Transverse colon (tissue), 4 donors: Measurements from ENCODE around the gene NFAT5. TPM values are rescaled to one million over a fixed set of nuclear protein-coding genes. Genes with fewer than 3 reads are reported as not detected.
A peak's percentile ranks its signal among the peaks of the same experiment; 100 is the strongest.

Experiments used
- DNase-seq: peaks from one replicate; pipeline ENCODE4 v3.0.0-alpha.2; 2019
- H3K27ac ChIP-seq, 4 donors: fragments of 200-600 bp; sonication (generic); 2 replicates each; pipeline ENCODE4 v1.5.1; 2016 to 2018; ENCODE audit warnings: inconsistent platforms in 4 of 4
- H3K27me3 ChIP-seq: fragments of 200-600 bp; sonication (generic); 2 replicates; pipeline ENCODE4 v1.5.1; 2017; ENCODE audit warnings: inconsistent platforms
- H3K36me3 ChIP-seq, 4 donors: fragments of 200-600 bp; sonication (generic); 2 replicates each; pipeline ENCODE4 v1.5.1; 2017 to 2019; ENCODE audit warnings: inconsistent platforms in 4 of 4
- H3K4me1 ChIP-seq, 4 donors: fragments of 200-600 bp; sonication (generic); 2 replicates each; pipeline ENCODE4 v1.5.1; 2017 to 2020; ENCODE audit warnings: inconsistent platforms in 4 of 4
- H3K4me3 ChIP-seq, 4 donors: fragments of 200-600 bp; sonication (generic); 1 replicate in 1 of 4; 2 replicates in 3 of 4; pipeline versions ENCODE4 v1.5.1 to v1.6.1; 2017 to 2019; ENCODE audit warnings: inconsistent platforms in 4 of 4
- H3K9me3 ChIP-seq, 2 donors: fragments of 200-600 bp; sonication (generic); 2 replicates each; pipeline ENCODE4 v1.5.1; 2017 to 2019; ENCODE audit warnings: inconsistent platforms in 2 of 2
- CTCF ChIP-seq, 5 experiments: fragments of 200-600 bp in 3 of 5; fragments of 450-650 bp in 2 of 5; sonication (generic) in 3 of 5; IDR thresholded peaks; 1 replicate in 2 of 5; 2 replicates in 3 of 5; pipeline ENCODE4 v1.5.1; 2016 to 2017; ENCODE audit warnings: antibody characterized with exemption in 5 of 5, inconsistent platforms in 3 of 5, mild to moderate bottlenecking in 2 of 5, moderate library complexity in 1 of 5
- EP300 ChIP-seq: sonication (generic); formaldehyde crosslinking; IDR thresholded peaks from one replicate; pipeline ENCODE4 v1.6.1; 2017; ENCODE audit warnings: antibody characterized with exemption, low read depth
- POLR2A ChIP-seq: fragments of 450-650 bp; IDR thresholded peaks from one replicate; pipeline ENCODE4 v1.6.1; 2016; ENCODE audit warnings: antibody characterized with exemption, mild to moderate bottlenecking, moderate library complexity
- POLR2AphosphoS5 ChIP-seq, 3 donors: sonication (generic); formaldehyde crosslinking; IDR thresholded peaks; one replicate each; pipeline ENCODE4 v1.6.1; 2016; ENCODE audit warnings: antibody characterized with exemption in 3 of 3
- WGBS, 2 donors: methylation state at CpG; one replicate each; pipeline ENCODE4 v1.1.5; 2018; ENCODE audit warnings: low coverage in 1 of 2; 5-methylcytosine and 5-hydroxymethylcytosine counted together
- in situ Hi-C, 4 donors: fragments of 200-750 bp; cut with MboI; loops; one replicate each; pipeline versions ENCODE4 v1.15.0 to v1.15.1; 2017; ENCODE audit warnings: low sequenced_read_pairs in 3 of 4, low pct_ligation_motif_present in 1 of 4, low pct_unique_long_range_greater_than_20kb in 1 of 4
- intact Hi-C: fragments of 100-400 bp; cut with DNase I; formaldehyde crosslinking; loops from one replicate; pipeline ENCODE4 v1.15.1; 2023; ENCODE audit warnings: low total_unique reads
- total RNA-seq, 4 donors: library from RNA; depleted of rRNA; stranded (reverse); fragments of >200 nt; gene quantifications; one replicate each; pipeline ENCODE4 v1.1.0, GENCODE V29; 2016

NFAT5 gene
- total RNA-seq, 4 donors from 2014 or later: 37.3 to 131 (median 88.8) TPM

GRCh38 chr16:69610356-69610755, 44.6 kb downstream of the NFAT5 start:
- 57 to 66% methylated on average over 1 of the region's 1 CpG for WGBS, 2 donors
- in situ Hi-C loops: no loop called here

GRCh38 chr16:69611103-69611640, 45.4 kb downstream of the NFAT5 start:
- TF ChIP-seq EP300 (no peak), POLR2A (no peak), CTCF (IDR thresholded peaks at IDR 0.05) (no peak), POLR2AphosphoS5 (IDR thresholded peaks at IDR 0.05) (no peak)
- H3K27ac ChIP-seq: no peak overlapping the region

More at GRCh38 chr16:69610356-69610755, 44.6 kb downstream of the NFAT5 start:
- DNase-seq: no peak
- Histone ChIP-seq H3K36me3 (no peaks in the 10 kb centered on the region), H3K4me3 (no peak overlapping the region), H3K27ac (no peak overlapping the region), H3K27me3 (no peaks in the 10 kb centered on the region), H3K9me3 (no peaks in the 10 kb centered on the region), H3K4me1 (peaks cover 16 to 41% (median 27%) of the 10 kb centered on the region in 4 donors)
- TF ChIP-seq CTCF (IDR thresholded peaks at IDR 0.05): no peak
- TF ChIP-seq POLR2A: no peak
- no peak for TF ChIP-seq POLR2AphosphoS5 (IDR thresholded peaks at IDR 0.05)
- intact Hi-C loops: no loop called here

GRCh38 chr16:69613378-69614154, 47.8 kb downstream of the NFAT5 start:
- Histone ChIP-seq H3K4me3 (no peak overlapping the region), H3K27me3 (no peaks in the 10 kb centered on the region), H3K27ac (peak overlapping the region; percentile 69 to 82 (median 79)), H3K4me1 (peaks cover 20 to 48% (median 30%) of the 10 kb centered on the region in 4 donors), H3K36me3 (no peaks in the 10 kb centered on the region), H3K9me3 (no peaks in the 10 kb centered on the region)
- 14 to 39% methylated on average over 1 of the region's 1 CpG for WGBS, 2 donors
- intact Hi-C loops (no loop called here), in situ Hi-C loops (no loop called here)
- peak; percentile 19 for DNase-seq
- TF ChIP-seq POLR2AphosphoS5 (IDR thresholded peaks at IDR 0.05) (peak in 2 of 3 donors; percentile 13 to 41), EP300 (no peak), POLR2A (peak; percentile 13)

More at GRCh38 chr16:69611103-69611640, 45.4 kb downstream of the NFAT5 start:
- no peak overlapping the region for H3K4me3 ChIP-seq
- DNase-seq: no peak
- H3K27me3 ChIP-seq: no peaks in the 10 kb centered on the region
- intact Hi-C loops: no loop called here
- H3K9me3 ChIP-seq: no peaks in the 10 kb centered on the region
- H3K4me1 ChIP-seq: peaks cover 16 to 41% (median 27%) of the 10 kb centered on the region in 4 donors
- H3K36me3 ChIP-seq: no peaks in the 10 kb centered on the region
- in situ Hi-C loops: no loop called here

- WGBS, 2 donors: 82 to 98% methylated on average over 2 of the region's 2 CpGs
- H3K27ac ChIP-seq: no peak overlapping the region
- H3K27me3 ChIP-seq: no peaks in the 10 kb centered on the region
- intact Hi-C loops: no loop called here
- no peak for DNase-seq
- H3K4me3 ChIP-seq: no peak overlapping the region
- H3K9me3 ChIP-seq: no peaks in the 10 kb centered on the region
- in situ Hi-C loops: no loop called here
- TF ChIP-seq EP300: no peak
- TF ChIP-seq CTCF (IDR thresholded peaks at IDR 0.05): no peak
- peaks cover 31 to 62% (median 39%) of the 10 kb centered on the region in 4 donors for H3K4me1 ChIP-seq
- no peaks in the 10 kb centered on the region for H3K36me3 ChIP-seq
Observed at GRCh38 chr16:69615528-69615927, 49.8 kb downstream of the NFAT5 start.
